Hepatocyte (in vitro differentiated cells): ENCODE measurements around the gene HBA2.
"Not testable (repeated sequence)": the region's sequence is repeated elsewhere in the genome, so short reads cannot be mapped to it uniquely, and the experiment has no call there.

ENCODE experiments used
- CTCF ChIP-seq: fragments of 200-600 bp; sonication (generic); IDR thresholded peaks from 2 replicates; pipeline ENCODE4 v1.5.1; 2016; ENCODE audit warnings: antibody characterized with exemption, mild to moderate bottlenecking; ENCODE audit not compliant: poor library complexity
- EZH2 ChIP-seq: fragments of 200-600 bp; sonication (generic); IDR thresholded peaks from 2 replicates; pipeline ENCODE4 v1.6.1; 2016; ENCODE audit warnings: antibody characterized with exemption, mild to moderate bottlenecking, borderline replicate concordance
- EZH2phosphoT487 ChIP-seq: fragments of 200-600 bp; sonication (generic); IDR thresholded peaks from one replicate; pipeline ENCODE4 v1.6.1; 2018; ENCODE audit warnings: antibody characterized with exemption, mild to moderate bottlenecking, low read depth, moderate library complexity; ENCODE audit not compliant: unreplicated experiment, severe bottlenecking

DNA sequence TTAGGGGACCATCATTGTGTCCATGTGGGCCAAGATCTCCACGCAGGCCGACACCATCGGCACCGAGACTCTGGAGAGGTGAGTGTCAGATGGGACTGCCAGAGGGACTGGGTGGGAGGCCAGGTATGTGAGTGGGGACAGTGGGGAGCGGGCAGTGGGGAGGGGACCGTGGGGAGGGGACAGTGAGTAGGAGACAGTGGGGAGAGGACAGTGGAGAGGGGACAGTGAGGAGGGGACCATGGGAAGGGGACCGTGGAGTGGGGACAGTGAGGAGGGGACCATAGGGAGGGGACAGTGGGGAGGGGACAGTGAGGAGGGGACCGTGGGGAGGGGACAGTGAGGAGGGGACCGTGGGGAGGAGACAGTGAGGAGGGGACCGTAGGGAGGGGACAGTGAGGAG lies 9.5 kb upstream of the HBA2 start:
- not testable (repeated sequence) for TF ChIP-seq CTCF, EZH2, EZH2phosphoT487
